Common myeloid progenitor, CD34-positive (primary cell): ENCODE results near the gene LST1.
"Not testable (repeated sequence)": the region's sequence is repeated elsewhere in the genome, so short reads cannot be mapped to it uniquely, and the experiment has no call there.

Experiments
- CTCF ChIA-PET: fragments of 350-600 bp; sonication (Branson Sonifier 250); formaldehyde crosslinking; loops from one replicate; lab custom pipeline; 2021; ENCODE audit warnings: antibody characterized with exemption; lab: Charles Lee
- POLR2A ChIA-PET: fragments of 350-600 bp; sonication (Branson Sonifier 250); formaldehyde crosslinking; loops from one replicate; lab custom pipeline; 2021; ENCODE audit warnings: antibody characterized with exemption; lab: Charles Lee
- DNase-seq, 3 donors: peaks; one replicate each; pipeline versions ENCODE4 v3.0.0 to v3.0.0-alpha.2; 2013
- H3K27ac ChIP-seq, 2 experiments: 1 replicate in 1 of 2; 2 replicates in 1 of 2; pipeline ENCODE4 v1.7.0; 2013; ENCODE audit warnings: inconsistent platforms in 2 of 2, low read length in 2 of 2, mild to moderate bottlenecking in 2 of 2, low read depth in 1 of 2, moderate library complexity in 1 of 2; ENCODE audit not compliant: severe bottlenecking in 2 of 2, insufficient read depth in 1 of 2, poor library complexity in 1 of 2
- H3K27me3 ChIP-seq, 5 experiments: replicated peaks in 2 of 5; 1 replicate in 3 of 5; 2 replicates in 2 of 5; pipeline versions ENCODE4 v1.6.1 to v1.7.0; 2013; ENCODE audit warnings: low read length in 4 of 5, mild to moderate bottlenecking in 2 of 5, moderate library complexity in 2 of 5, inconsistent platforms in 1 of 5; ENCODE audit not compliant: insufficient read depth in 5 of 5, control insufficient read depth in 4 of 5
- H3K36me3 ChIP-seq, 4 experiments: 1 replicate in 2 of 4; 2 replicates in 2 of 4; pipeline versions ENCODE4 v1.6.1 to v1.7.0; 2013; ENCODE audit warnings: low read length in 3 of 4, control low read depth in 1 of 4, mild to moderate bottlenecking in 1 of 4; ENCODE audit not compliant: control insufficient read depth in 4 of 4, insufficient read depth in 4 of 4
- H3K4me1 ChIP-seq, 4 experiments: 1 replicate in 3 of 4; 2 replicates in 1 of 4; pipeline versions ENCODE4 v1.6.1 to v1.7.1; 2013; ENCODE audit warnings: low read length in 3 of 4, mild to moderate bottlenecking in 3 of 4, control low read depth in 1 of 4, inconsistent platforms in 1 of 4, moderate library complexity in 1 of 4; ENCODE audit not compliant: control insufficient read depth in 4 of 4, insufficient read depth in 4 of 4; ENCODE audit errors: control extremely low read depth in 1 of 4
- H3K4me3 ChIP-seq, 7 experiments: 1 replicate in 4 of 7; 2 replicates in 3 of 7; pipeline versions ENCODE4 v1.5.1 to v1.7.0; 2013; ENCODE audit warnings: mild to moderate bottlenecking in 7 of 7, low read length in 6 of 7, moderate library complexity in 6 of 7, inconsistent platforms in 2 of 7, low read depth in 2 of 7, control low read depth in 1 of 7; ENCODE audit not compliant: insufficient read depth in 4 of 7, control insufficient read depth in 1 of 7; ENCODE audit errors: extremely low read depth in 1 of 7
- H3K9me3 ChIP-seq, 5 experiments: 1 replicate in 4 of 5; 2 replicates in 1 of 5; pipeline versions ENCODE4 v1.6.1 to v1.7.1; 2013; ENCODE audit warnings: low read length in 4 of 5, mild to moderate bottlenecking in 2 of 5, inconsistent platforms in 1 of 5, low read depth in 1 of 5, moderate library complexity in 1 of 5; ENCODE audit not compliant: control insufficient read depth in 4 of 5, insufficient read depth in 2 of 5; ENCODE audit errors: control extremely low read depth in 1 of 5
- WGBS: methylation state at CpG from one replicate; pipeline ENCODE4 v1.1.5; 2013; ENCODE audit not compliant: insufficient coverage; 5-methylcytosine and 5-hydroxymethylcytosine counted together

The LST1 gene

DNA sequence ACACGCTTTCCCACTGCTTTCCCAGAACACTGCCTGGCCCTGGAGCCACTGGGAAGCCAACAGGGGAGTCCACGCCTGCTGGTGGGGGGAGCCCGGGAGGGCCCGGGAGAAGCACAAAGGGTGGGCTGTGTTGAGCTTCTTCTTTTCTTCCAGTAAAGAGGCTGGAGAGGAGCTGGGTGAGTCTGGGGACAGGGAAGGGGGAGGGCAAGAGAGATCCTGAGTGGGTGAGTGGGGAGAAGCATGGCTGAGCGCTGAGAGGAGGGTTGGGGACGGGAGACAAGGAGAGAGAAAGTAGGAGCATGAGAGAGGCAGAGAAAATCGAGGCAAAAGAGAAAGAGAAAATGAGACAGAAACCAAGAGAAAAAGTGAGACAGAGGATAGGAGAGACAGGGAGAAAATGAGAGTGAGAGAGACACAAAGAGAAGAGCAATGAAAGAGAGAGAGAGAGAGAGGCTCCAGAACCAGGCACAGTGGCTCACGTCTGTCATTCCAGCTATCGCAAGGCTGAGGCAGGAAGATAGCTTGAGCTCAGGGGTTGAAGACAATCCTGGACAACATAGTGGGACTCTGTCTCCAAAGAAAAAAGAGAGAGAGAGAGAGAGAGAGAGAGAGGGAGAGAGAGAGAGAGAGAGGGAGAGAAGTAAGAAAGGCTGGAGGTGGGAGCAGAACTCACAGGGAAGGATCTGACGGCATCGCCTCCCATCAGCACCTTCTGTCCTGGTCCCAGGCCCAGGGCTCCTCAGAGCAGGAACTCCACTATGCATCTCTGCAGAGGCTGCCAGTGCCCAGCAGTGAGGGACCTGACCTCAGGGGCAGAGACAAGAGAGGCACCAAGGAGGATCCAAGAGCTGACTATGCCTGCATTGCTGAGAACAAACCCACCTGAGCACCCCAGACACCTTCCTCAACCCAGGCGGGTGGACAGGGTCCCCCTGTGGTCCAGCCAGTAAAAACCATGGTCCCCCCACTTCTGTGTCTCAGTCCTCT lies 2.0 kb downstream of the LST1 start:
- Histone ChIP-seq H3K27ac (peak overlapping the region; percentile 54 to 76), H3K4me3 (peak overlapping the region in 6 of 7 experiments; percentile 36 to 76 (median 58)), H3K9me3 (no peaks in the 10 kb centered on the region), H3K4me1 (peaks cover 15 to 78% (median 66%) of the 10 kb centered on the region in 4 experiments), H3K36me3 (peaks cover 0 to 16% (median 0%) of the 10 kb centered on the region in 4 experiments), H3K27me3 (no peaks in the 10 kb centered on the region)
- DNase-seq, result no peak
- POLR2A ChIA-PET, result interaction anchor here (0.6 to 2.2 kb wide), 2 partner anchors 40 to 971 kb away, joined by 5 read pairs; partner anchors contain the start of genes NFKBIL1 and PPP1R10
- CTCF ChIA-PET, result interaction anchor here (1.0 to 19.6 kb wide), 5 partner anchors 10 to 38 kb away, joined by 3 to 605 read pairs (median 76); partner anchors contain the start of genes ATP6V1G2, DDX39B, NCR3 and NFKBIL1
- 29% methylated on average over 9 of the region's 12 CpGs for WGBS

DNA sequence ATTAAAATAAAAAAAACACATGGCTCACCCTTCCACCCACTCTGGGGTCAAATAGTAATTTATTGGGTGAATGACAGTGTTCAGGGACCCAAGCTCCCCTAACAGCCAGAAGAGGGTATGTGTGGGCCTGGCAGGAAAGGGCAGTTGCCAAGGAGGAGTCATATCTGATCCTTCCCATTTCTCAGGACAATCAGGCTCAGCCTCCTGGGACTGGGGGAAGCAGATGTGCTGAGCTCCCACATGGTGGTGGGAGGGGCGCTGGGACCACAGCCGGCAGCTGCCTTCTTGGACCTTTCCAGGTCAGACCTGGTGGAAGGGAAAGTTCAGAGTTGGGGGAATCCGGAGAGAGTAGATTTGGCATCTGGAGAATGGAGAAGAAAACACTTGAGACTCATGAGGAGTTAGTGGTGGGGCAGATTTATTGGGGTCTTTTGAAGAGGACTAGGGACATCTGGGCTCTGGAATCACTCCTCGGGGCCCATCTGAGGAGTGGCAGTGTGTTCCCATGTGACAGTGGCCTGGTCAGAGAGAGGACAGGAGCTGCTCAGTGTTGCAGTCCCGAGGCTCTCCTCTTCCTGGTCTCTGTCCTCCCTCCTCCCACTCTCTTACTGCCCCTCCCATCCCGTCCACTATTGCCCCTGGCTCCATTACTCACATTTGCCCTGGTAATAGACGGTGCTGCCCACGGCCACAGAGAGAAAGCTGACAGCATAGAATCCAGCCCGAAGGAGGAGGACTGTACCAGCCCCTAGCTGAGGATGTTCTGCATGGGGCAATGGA lies 3.0 kb downstream of the LST1 start:
- H3K4me1 ChIP-seq, result peaks cover 15 to 74% (median 65%) of the 10 kb centered on the region in 4 experiments
- H3K27ac ChIP-seq, result peak overlapping the region in 1 of 2 experiments; percentile 54
- peaks cover 0 to 16% (median 0%) of the 10 kb centered on the region in 4 experiments for H3K36me3 ChIP-seq
- no peaks in the 10 kb centered on the region for H3K27me3 ChIP-seq
- 70% methylated on average over 9 of the region's 9 CpGs for whole genome bisulfite sequencing
- no peak for DNase-seq
- no peaks in the 10 kb centered on the region for H3K9me3 ChIP-seq
- ChIA-PET CTCF (interaction anchor here (1.0 to 19.6 kb wide), 5 partner anchors 9 to 39 kb away, joined by 3 to 605 read pairs (median 76); partner anchors contain the start of genes AIF1, ATP6V1G2, DDX39B and NCR3), POLR2A (no interaction called here)
- peak overlapping the region in 3 of 7 experiments; percentile 41 to 76 (median 76) for H3K4me3 ChIP-seq

DNA sequence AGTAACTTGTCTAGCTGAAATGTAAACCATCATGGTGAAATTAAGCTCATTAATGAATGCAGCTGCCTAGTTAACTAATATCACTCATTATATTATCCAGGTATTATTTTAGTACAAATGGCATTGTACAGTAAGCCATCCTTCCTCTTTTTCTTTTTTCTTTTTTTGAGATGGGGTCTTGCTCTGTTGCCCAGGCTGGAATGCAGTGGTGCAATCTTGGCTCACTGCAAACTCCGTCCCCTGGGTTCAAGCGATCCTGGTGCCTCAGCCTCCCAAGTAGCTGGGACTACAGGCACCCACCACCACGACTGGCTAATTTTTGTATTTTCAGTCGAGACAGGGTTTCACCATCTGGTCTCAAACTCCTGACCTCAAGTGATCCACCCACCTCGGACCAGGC lies 4.6 kb downstream of the LST1 start:
- H3K4me3 ChIP-seq, H3K9me3 ChIP-seq, DNase-seq, H3K27me3 ChIP-seq, POLR2A ChIA-PET, H3K27ac ChIP-seq: not testable (repeated sequence)
- peaks cover 11 to 57% (median 53%) of the 10 kb centered on the region in 4 experiments for H3K4me1 ChIP-seq
- 95% methylated on average over 5 of the region's 5 CpGs for WGBS
- CTCF ChIA-PET, result interaction anchor here (8.8 to 19.6 kb wide), 3 partner anchors 7 to 41 kb away, joined by 76 to 605 read pairs (median 557); partner anchors contain the start of genes ATP6V1G2, DDX39B, NCR3 and NFKBIL1
- H3K36me3 ChIP-seq, result peaks cover 0 to 16% (median 0%) of the 10 kb centered on the region in 4 experiments

DNA sequence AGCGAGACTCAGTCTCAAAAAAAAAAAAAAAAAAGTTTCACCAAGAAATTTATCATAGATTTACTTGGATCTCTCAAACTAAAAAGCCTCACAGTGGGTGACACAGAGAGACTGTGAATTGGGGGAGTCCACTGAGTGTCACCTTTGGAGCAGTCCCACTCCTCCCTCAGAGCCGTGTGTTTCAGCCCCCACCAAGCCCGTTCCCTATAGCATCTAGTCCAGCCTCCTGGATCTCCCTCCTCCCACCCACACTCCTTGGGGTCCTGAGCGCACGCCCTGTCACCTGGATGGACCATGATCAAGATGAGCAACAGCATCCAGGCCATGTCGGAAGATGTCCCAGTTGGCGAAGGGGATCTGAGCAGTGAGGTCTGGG lies 6.3 kb downstream of the LST1 start:
- CTCF ChIA-PET, result interaction anchor here (0.7 to 14.0 kb wide), 7 partner anchors 10 to 113 kb away, joined by 3 to 605 read pairs (median 127); partner anchors contain the start of genes AIF1, ATP6V1G2, DDX39B and LST1

DNA sequence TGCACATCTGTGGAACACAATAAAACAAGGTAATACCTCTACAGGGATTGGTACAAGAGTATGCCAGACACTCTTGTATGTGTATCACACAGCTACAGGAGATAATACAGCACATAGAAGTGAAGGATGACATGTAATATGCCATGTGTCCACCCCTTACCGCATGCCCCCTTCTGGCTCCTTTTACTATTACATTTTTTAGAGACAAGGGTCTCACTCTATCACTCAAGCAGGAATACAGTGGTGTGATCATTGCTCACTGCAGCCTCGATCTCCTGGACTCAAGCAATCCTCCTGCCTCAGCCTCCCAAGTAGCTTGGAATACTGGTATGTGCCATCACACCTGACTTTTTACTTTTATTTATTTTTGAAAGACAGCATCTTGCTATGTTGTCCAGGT lies 10.9 kb downstream of the LST1 start:
- peak; percentile 77 to 84 (median 78) for DNase-seq
- H3K4me3 ChIP-seq, result no peak overlapping the region
- ChIA-PET POLR2A (interaction anchor here (1.0 kb wide), 1 partner anchor 15 kb away, joined by 7 read pairs; the partner anchor contains the start of gene LTB), CTCF (interaction anchor here (0.7 to 14.0 kb wide), 10 partner anchors 15 to 79 kb away, joined by 3 to 605 read pairs (median 59); partner anchors contain the start of genes AIF1, ATP6V1G2, DDX39B and LST1)
- no peaks in the 10 kb centered on the region for H3K9me3 ChIP-seq
- 10% methylated on average over 2 of the region's 2 CpGs for WGBS
- H3K4me1 ChIP-seq, result peaks cover 0 to 40% (median 21%) of the 10 kb centered on the region in 4 experiments
- no peaks in the 10 kb centered on the region for H3K36me3 ChIP-seq
- H3K27ac ChIP-seq, result no peak overlapping the region
- H3K27me3 ChIP-seq, result no peaks in the 10 kb centered on the region

More for the DNA sequence above, 6.3 kb downstream of the LST1 start:
- POLR2A ChIA-PET, result no interaction called here
- Histone ChIP-seq H3K27me3 (no peaks in the 10 kb centered on the region), H3K4me1 (peaks cover 3 to 54% (median 41%) of the 10 kb centered on the region in 4 experiments), H3K4me3 (no peak overlapping the region), H3K36me3 (peaks cover 0 to 16% (median 0%) of the 10 kb centered on the region in 4 experiments), H3K9me3 (no peaks in the 10 kb centered on the region), H3K27ac (no peak overlapping the region)
- WGBS, result 92% methylated on average over 6 of the region's 7 CpGs
- no peak for DNase-seq

DNA sequence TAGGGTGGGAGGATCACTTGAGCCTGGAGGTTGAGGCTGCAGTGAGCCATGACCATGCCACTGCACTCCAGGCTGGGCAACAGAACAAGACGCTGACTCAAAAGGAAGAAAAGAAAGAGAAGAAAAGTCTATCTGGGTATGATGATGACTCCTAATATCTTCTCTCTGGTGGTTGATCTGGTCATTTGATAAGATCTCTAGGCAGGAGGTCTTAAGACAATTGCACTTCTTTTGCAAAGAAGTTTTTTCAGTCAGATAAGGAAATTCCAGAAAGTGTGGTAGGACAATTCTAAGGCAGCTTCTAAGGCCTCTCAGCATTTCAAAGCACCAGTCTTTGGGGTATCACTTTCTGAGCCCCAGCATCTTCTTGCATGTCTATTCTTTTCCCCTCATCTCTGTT lies 21.2 kb downstream of the LST1 start:
- no peak overlapping the region for H3K27ac ChIP-seq
- H3K4me1 ChIP-seq, result peaks cover 0 to 12% (median 6%) of the 10 kb centered on the region in 4 experiments
- DNase-seq, result no peak
- H3K9me3 ChIP-seq, result no peaks in the 10 kb centered on the region
- WGBS, result 50% methylated on average over 1 of the region's 1 CpG
- H3K36me3 ChIP-seq, result no peaks in the 10 kb centered on the region
- no peak overlapping the region for H3K4me3 ChIP-seq
- ChIA-PET POLR2A (no interaction called here), CTCF (interaction anchor here (1.1 to 13.1 kb wide), 4 partner anchors 8 to 56 kb away, joined by 3 to 142 read pairs (median 7); partner anchors contain the start of genes AIF1 and NCR3)
- no peaks in the 10 kb centered on the region for H3K27me3 ChIP-seq
